Small intestine (tissue), 7 donors: ENCODE data around the gene PRKN. TPM values are rescaled to one million over a fixed set of nuclear protein-coding genes. Genes with fewer than 3 reads are reported as not detected.

Experiments
- DNase-seq, 2 donors: peaks; one replicate each; pipeline versions ENCODE4 v3.0.0 to v3.0.0-alpha.2; 2013
- FAIRE-seq: peaks from 2 replicates; lab custom pipeline; 2012; peaks lifted over from hg19 to GRCh38; lab: Jason Lieb, UNC
- H3K27ac ChIP-seq, 3 donors: one replicate each; pipeline ENCODE4 v1.5.1; 2013; ENCODE audit warnings: low read length in 2 of 3, mild to moderate bottlenecking in 2 of 3, control low read depth in 1 of 3, inconsistent platforms in 1 of 3, low read depth in 1 of 3, moderate library complexity in 1 of 3
- H3K27me3 ChIP-seq, 3 donors: one replicate each; pipeline ENCODE4 v1.6.1; 2013; ENCODE audit warnings: low read length in 3 of 3, inconsistent platforms in 1 of 3; ENCODE audit not compliant: control insufficient read depth in 3 of 3, insufficient read depth in 3 of 3
- H3K36me3 ChIP-seq, 3 donors: one replicate each; pipeline ENCODE4 v1.6.1; 2013; ENCODE audit warnings: low read length in 3 of 3, inconsistent platforms in 1 of 3, low read depth in 1 of 3, mild to moderate bottlenecking in 1 of 3, moderate library complexity in 1 of 3; ENCODE audit not compliant: control insufficient read depth in 3 of 3, insufficient read depth in 2 of 3
- H3K4me1 ChIP-seq, 3 donors: one replicate each; pipeline ENCODE4 v1.6.1; 2013; ENCODE audit warnings: low read length in 2 of 3, inconsistent platforms in 1 of 3, low read depth in 1 of 3, mild to moderate bottlenecking in 1 of 3, moderate library complexity in 1 of 3; ENCODE audit not compliant: control insufficient read depth in 3 of 3, insufficient read depth in 2 of 3
- H3K4me3 ChIP-seq, 3 donors: one replicate each; pipeline ENCODE4 v1.5.1; 2013; ENCODE audit warnings: low read length in 3 of 3, control low read depth in 1 of 3, inconsistent platforms in 1 of 3, low read depth in 1 of 3, mild to moderate bottlenecking in 1 of 3, moderate library complexity in 1 of 3
- H3K9me3 ChIP-seq, 2 donors: one replicate each; pipeline ENCODE4 v1.6.1; 2013; ENCODE audit warnings: low read depth in 1 of 2, low read length in 1 of 2; ENCODE audit not compliant: control insufficient read depth in 2 of 2, insufficient read depth in 1 of 2
- WGBS, 3 donors: extraction: QIAGEN DNeasy Blood & Tissue Kit; methylation state at CpG; one replicate each; pipeline ENCODE4 v1.1.7; 2013; 5-methylcytosine and 5-hydroxymethylcytosine counted together
- polyA plus RNA-seq, 4 donors: library from polyadenylated mRNA; stranded (reverse) in 3 of 4; unstranded in 1 of 4; fragments of 200-250 nt in 3 of 4; fragments of 120-200 nt in 1 of 4; gene quantifications; one replicate each; pipeline versions ENCODE4 v1.2.1 to v1.2.3, GENCODE V29; 2013
- donor health status: healthy with polysubstance abuse.
- donor health status: control.
- donor health status: control.
- donor health status: Bipolar disorder and iron deficiency.
- donor health status: healthy.

PRKN gene
- polyA plus RNA-seq, 4 donors: 0.27 to 2.3 (median 1.0) TPM

DNA sequence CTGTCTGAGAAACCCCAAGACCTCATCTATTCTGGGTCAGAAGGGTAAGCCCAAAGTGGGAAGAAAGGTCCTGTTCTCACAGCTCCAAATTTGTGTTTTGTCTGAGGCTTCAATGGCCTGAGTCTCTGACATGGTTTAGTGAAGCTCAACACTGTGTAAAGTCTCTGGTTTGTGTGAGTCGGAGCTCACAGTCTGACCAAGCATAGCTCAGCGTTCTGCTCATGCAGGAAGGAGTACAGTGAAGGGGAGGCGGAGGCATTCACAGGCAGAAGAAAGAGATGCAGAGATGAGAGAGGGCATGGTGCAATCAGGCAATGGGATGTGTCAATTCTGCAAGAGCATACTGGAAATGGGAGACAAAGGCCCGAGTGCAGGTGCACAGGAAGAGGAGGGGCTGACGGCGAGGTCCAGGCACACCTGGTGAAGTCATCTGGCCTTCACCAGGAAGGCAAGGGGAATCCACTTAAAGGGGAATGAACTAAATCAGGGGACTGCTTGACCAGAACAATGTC is 990.7 kb downstream of the PRKN start:
- DNase-seq (no peak), FAIRE-seq (no peak)
- Histone ChIP-seq H3K9me3 (no peaks in the 10 kb centered on the region), H3K36me3 (no peaks in the 10 kb centered on the region), H3K4me3 (no peak overlapping the region), H3K27ac (no peak overlapping the region), H3K4me1 (peaks cover 0 to 3% (median 3%) of the 10 kb centered on the region in 3 donors), H3K27me3 (no peaks in the 10 kb centered on the region)
- 32 to 58% (median 36%) methylated on average over 6 of the region's 6 CpGs for WGBS, 3 donors

DNA sequence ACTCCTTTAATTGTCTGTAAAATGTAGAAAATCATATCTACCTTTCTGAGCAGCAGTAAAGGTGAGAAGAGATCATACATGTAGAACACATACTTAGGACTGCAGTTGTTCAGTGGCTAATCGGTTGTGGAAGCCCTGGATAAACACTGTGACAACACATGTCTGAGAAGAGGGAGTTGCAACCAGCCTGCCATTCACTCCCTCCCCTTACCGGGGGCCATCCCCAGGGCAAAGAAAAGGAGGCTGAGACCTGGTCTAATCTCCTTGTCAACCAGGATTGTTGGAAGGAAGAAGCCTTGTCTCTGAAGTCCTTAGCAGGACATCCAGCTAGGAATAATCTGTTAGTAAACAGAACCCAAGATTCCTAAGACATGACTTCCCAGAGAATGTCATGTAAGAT is 991.2 kb downstream of the PRKN start:
- H3K4me1 ChIP-seq: peaks cover 0 to 3% (median 3%) of the 10 kb centered on the region in 3 donors
- H3K9me3 ChIP-seq: no peaks in the 10 kb centered on the region
- no peak for FAIRE-seq
- H3K27ac ChIP-seq: no peak overlapping the region
- no peak overlapping the region for H3K4me3 ChIP-seq
- DNase-seq: no peak
- H3K36me3 ChIP-seq: no peaks in the 10 kb centered on the region
- no peaks in the 10 kb centered on the region for H3K27me3 ChIP-seq
- WGBS, 3 donors: 16 to 66% (median 65%) methylated on average over 2 of the region's 2 CpGs

DNA sequence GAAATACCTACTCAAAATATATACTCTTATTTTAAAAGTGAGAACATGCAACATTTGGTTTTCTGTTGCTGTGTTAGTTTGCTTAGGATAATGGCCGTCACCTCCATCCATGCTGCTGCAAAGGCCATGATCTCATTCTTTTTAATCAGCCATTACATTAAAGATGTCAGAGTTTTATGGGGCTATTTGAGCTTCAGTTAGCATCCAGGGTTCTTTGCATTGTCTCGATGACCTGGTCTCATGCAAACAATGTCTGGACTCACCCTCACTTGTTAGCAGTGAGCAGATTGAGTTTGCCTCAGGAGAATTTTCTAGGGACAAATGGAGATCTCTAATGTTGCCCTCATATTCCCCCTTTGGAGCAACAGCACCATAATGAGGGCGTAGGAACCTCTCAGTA is 995.0 kb downstream of the PRKN start:
- no peak overlapping the region for H3K27ac ChIP-seq
- no peak for FAIRE-seq
- no peaks in the 10 kb centered on the region for H3K27me3 ChIP-seq
- 69 to 82% (median 71%) methylated on average over 3 of the region's 3 CpGs for WGBS, 3 donors
- H3K4me3 ChIP-seq: no peak overlapping the region
- H3K4me1 ChIP-seq: no peaks in the 10 kb centered on the region
- DNase-seq: no peak
- H3K36me3 ChIP-seq: no peaks in the 10 kb centered on the region
- no peaks in the 10 kb centered on the region for H3K9me3 ChIP-seq

DNA sequence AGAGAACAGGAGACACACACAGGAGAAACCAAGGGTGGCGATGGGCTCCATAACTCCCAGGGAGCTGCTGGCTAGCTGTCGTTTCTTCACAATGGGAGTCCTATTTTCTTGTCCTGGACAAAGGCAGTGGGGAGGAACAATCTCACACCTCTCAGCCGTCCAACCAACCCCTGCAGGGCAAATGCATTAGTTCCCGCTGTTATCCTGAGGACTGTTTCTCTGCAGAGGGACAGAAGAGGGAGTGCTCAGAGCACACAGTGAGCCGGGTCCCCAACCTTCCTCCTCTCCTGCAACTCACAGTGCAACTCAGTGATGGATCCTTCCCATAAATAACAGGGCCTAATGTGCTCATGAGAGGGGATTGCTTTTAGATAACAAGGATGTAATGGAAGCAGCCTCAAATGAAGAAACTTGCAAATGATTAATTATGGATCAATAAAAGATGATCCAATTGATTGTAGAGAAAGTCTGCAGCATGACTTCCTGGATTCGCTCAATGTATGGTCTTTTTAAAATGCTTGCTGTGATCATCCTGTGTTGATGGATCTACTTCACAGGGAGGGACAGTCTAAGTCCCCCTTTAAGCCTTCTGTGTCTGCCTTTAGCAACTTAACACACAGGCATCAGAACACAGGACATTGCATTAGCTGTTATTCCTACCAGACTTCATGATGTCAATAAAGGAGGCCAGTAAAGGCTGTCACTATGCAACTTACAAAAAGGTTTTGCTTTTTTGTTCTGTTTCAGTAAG is 1000.3 kb downstream of the PRKN start:
- DNase-seq: no peak

DNA sequence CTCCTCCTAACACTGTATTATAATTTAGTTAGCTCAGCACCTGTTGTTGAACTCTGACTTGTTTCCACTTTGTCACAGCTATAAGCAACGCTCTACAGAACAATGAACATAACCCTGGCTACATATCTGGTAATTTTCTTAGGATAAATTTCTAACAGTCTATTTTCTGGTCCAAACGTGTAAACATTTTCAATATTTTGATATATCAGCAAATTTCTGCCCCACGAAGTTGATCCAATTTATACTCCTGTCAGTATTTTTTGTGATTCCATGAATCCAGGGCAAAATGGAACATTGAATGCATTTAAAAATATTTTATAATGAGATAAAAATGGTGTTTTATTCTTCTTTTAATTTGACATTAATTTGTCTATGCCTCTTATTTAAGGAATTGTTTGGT is 1005.2 kb downstream of the PRKN start:
- no peak overlapping the region for H3K4me3 ChIP-seq
- no peak for FAIRE-seq
- no peaks in the 10 kb centered on the region for H3K9me3 ChIP-seq
- WGBS, 3 donors: 79 to 85% (median 81%) methylated on average over 3 of the region's 3 CpGs
- no peak overlapping the region for H3K27ac ChIP-seq
- H3K27me3 ChIP-seq: no peaks in the 10 kb centered on the region
- no peaks in the 10 kb centered on the region for H3K36me3 ChIP-seq
- no peak for DNase-seq
- peaks cover 0 to 4% (median 0%) of the 10 kb centered on the region in 3 donors for H3K4me1 ChIP-seq

More for the DNA sequence above, 1000.3 kb downstream of the PRKN start:
- H3K9me3 ChIP-seq: no peaks in the 10 kb centered on the region
- WGBS, 3 donors: 65 to 80% (median 75%) methylated on average over 6 of the region's 6 CpGs
- no peaks in the 10 kb centered on the region for H3K27me3 ChIP-seq
- no peaks in the 10 kb centered on the region for H3K36me3 ChIP-seq
- no peak for FAIRE-seq
- no peak overlapping the region for H3K4me3 ChIP-seq
- no peak overlapping the region for H3K27ac ChIP-seq
- no peaks in the 10 kb centered on the region for H3K4me1 ChIP-seq

DNA sequence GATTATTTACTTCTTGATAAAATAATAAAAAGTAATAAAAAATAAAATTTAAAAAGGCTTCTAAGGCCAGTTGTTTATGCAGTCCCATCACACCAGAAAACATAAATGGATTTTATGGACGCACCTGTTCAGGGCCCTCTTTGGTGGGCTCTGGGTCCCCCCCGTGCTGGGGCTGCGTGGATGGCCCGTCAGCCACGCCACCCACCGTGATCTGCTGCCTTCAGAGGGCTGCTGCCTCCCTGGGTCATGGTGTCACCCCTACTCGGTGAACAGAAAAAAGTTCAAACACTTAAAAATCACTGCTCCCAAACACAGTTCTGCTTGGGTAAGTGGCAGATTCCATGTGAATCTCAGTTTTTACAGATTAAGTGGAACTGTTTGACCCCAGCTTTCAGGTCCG is 1006.1 kb downstream of the PRKN start:
- no peak overlapping the region for H3K4me3 ChIP-seq
- no peak overlapping the region for H3K27ac ChIP-seq
- no peaks in the 10 kb centered on the region for H3K9me3 ChIP-seq
- no peaks in the 10 kb centered on the region for H3K27me3 ChIP-seq
- DNase-seq (no peak), FAIRE-seq (no peak)
- H3K36me3 ChIP-seq: no peaks in the 10 kb centered on the region
- H3K4me1 ChIP-seq: peaks cover 0 to 4% (median 0%) of the 10 kb centered on the region in 3 donors
- 79 to 88% (median 87%) methylated on average over 8 of the region's 8 CpGs for WGBS, 3 donors

DNA sequence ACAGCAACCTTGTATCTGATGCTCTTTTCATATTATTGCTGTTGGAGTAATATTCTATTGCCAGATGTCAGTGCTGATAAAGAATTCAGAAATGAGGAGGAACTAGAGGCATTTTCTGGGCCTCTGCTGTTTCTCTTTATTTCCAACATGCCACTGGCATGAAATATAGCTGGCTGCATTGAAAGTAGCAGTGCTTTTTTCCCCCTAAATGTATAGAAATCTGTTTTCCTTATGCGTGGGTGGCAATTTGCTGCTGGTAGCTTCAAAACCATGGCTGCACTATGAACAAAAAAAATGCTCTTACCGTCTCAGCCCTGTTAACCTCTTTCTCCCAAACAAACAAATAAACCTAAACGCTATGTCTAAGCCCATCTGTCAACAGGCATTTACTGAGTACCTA is 1011.4 kb downstream of the PRKN start:
- FAIRE-seq (no peak), DNase-seq (no peak)
- Histone ChIP-seq H3K36me3 (no peaks in the 10 kb centered on the region), H3K27ac (no peak overlapping the region), H3K4me1 (peaks cover 0 to 4% (median 0%) of the 10 kb centered on the region in 3 donors), H3K27me3 (no peaks in the 10 kb centered on the region), H3K4me3 (no peak overlapping the region), H3K9me3 (peaks cover 0 to 4% of the 10 kb centered on the region in 2 donors)
- WGBS, 3 donors: 58 to 92% (median 85%) methylated on average over 3 of the region's 3 CpGs

DNA sequence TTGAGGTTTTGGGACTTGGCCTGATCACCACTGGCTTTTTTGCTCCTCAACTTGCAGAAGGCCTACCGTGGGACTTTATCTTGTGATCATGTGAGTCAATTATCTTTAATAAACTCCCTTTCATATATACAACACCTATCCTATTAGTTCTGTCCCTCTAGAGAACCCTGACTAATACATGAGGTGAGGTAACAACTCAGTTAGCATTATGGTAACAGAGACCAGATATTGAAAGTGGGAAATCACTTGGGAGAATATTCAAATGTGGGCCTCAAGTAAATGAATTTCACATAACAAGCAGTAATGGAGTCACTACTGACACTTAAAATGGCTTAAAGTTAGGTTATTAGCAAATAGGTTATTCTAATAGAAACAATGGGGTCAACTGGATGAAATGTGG is 1015.6 kb downstream of the PRKN start:
- DNase-seq (no peak), FAIRE-seq (no peak)
- H3K27me3 ChIP-seq: no peaks in the 10 kb centered on the region
- H3K36me3 ChIP-seq: no peaks in the 10 kb centered on the region
- peaks cover 0 to 4% of the 10 kb centered on the region in 2 donors for H3K9me3 ChIP-seq
- WGBS, 3 donors: 67 to 92% (median 81%) methylated on average over 1 of the region's 1 CpG
- H3K4me3 ChIP-seq: no peak overlapping the region
- H3K4me1 ChIP-seq: no peaks in the 10 kb centered on the region
- no peak overlapping the region for H3K27ac ChIP-seq
